ENCODE data around the gene UNC5CL. TPM values are rescaled to one million over a fixed set of nuclear protein-coding genes. Genes with fewer than 3 reads are reported as not detected.

Gene UNC5CL
- total and polyA plus RNA-seq, 11 donors: 0.21 to 1.1 (median 0.50) TPM

GRCh38 chr6:41073203-41073967, 34.4 kb upstream of the UNC5CL start:
- Histone ChIP-seq H3K27me3 (no peaks in the 10 kb centered on the region), H3K4me1 (peaks cover 0 to 48% (median 38%) of the 10 kb centered on the region in 12 donors), H3K27ac (peak overlapping the region; percentile 93 to 100 (median 99)), H3K36me3 (peaks cover 0 to 23% (median 5%) of the 10 kb centered on the region in 9 donors), H3K9me3 (no peaks in the 10 kb centered on the region), H3K4me3 (peak overlapping the region; percentile 76 to 95 (median 90))
- WGBS, 4 donors: 0 to 2% (median 1%) methylated on average over 15 to 74 of the region's 74 CpGs
- DNase-seq (peak; percentile 90 to 93 (median 91)), ATAC-seq (peak in 3 of 4 donors; percentile 17 to 45 (median 30))
- TF ChIP-seq POLR2A (IDR thresholded peaks at IDR 0.05): peak; percentile 95 to 96
- TF ChIP-seq CTCF (IDR thresholded peaks at IDR 0.05): peak in 8 of 12 donors; percentile 3 to 54 (median 38)
- intact Hi-C loops (cut with DNase I): loop anchor here in 1 of 10 donors (5.0 kb wide), 1 partner anchor 171 kb away; no protein-coding TSS in a partner anchor

- H3K27me3 ChIP-seq: no peaks in the 10 kb centered on the region
- H3K27ac ChIP-seq: peak within 1 kb of the TSS; percentile 93 to 100 (median 99)
- intact Hi-C loops (cut with DNase I): loop anchor here in 1 of 10 donors (1.0 to 5.0 kb wide), 2 partner anchors 18 to 171 kb away; no protein-coding TSS in a partner anchor
- peak in 2 of 5 donors; percentile 100 for DNase-seq
- no peak for TF ChIP-seq POLR2A (IDR thresholded peaks at IDR 0.05)
- TF ChIP-seq CTCF (IDR thresholded peaks at IDR 0.05): no peak
- peaks cover 0 to 48% (median 38%) of the 10 kb centered on the region in 12 donors for H3K4me1 ChIP-seq
- H3K36me3 ChIP-seq: peaks cover 0 to 29% (median 11%) of the 10 kb centered on the region in 9 donors
- no peaks in the 10 kb centered on the region for H3K9me3 ChIP-seq
- peak within 1 kb of the TSS; percentile 76 to 95 (median 90) for H3K4me3 ChIP-seq
- WGBS, 4 donors: 0 to 1% (median 0%) methylated on average over 12 to 37 of the region's 37 CpGs
- peak; percentile 77 to 87 (median 80) for ATAC-seq
Observed at GRCh38 chr6:41072836-41073202, 33.8 kb upstream of the UNC5CL start, which contains the start of gene NFYA. Gene NFYA (plus strand): TSS chr6:41072974. CDS start chr6:41079090, 6,116 bp downstream.

GRCh38 chr6:41071923-41072835, 33.2 kb upstream of the UNC5CL start, which contains the start of gene OARD1:
Gene OARD1 (minus strand): TSS chr6:41072356. CDS start chr6:41071634, 722 bp downstream.
- WGBS, 4 donors: 0% methylated on average over 26 to 63 of the region's 63 CpGs
- Histone ChIP-seq H3K27ac (peak within 1 kb of the TSS; percentile 93 to 100 (median 99)), H3K36me3 (peaks cover 0 to 35% (median 17%) of the 10 kb centered on the region in 9 donors), H3K4me1 (peaks cover 0 to 44% (median 37%) of the 10 kb centered on the region in 12 donors), H3K9me3 (no peaks in the 10 kb centered on the region), H3K4me3 (peak within 1 kb of the TSS; percentile 76 to 95 (median 90)), H3K27me3 (no peaks in the 10 kb centered on the region)
- intact Hi-C loops (cut with DNase I): loop anchor here in 1 of 10 donors (1.0 to 5.0 kb wide), 2 partner anchors 17 to 170 kb away; no protein-coding TSS in a partner anchor
- peak; percentile 82 to 91 (median 88) for ATAC-seq
- peak; percentile 100 for DNase-seq
- TF ChIP-seq POLR2A (IDR thresholded peaks at IDR 0.05) (peak; percentile 2 to 58), CTCF (IDR thresholded peaks at IDR 0.05) (no peak)

Measured in heart left ventricle (tissue), 16 donors.